ENCODE results near the gene ARPC4.

Gene ARPC4

DNA sequence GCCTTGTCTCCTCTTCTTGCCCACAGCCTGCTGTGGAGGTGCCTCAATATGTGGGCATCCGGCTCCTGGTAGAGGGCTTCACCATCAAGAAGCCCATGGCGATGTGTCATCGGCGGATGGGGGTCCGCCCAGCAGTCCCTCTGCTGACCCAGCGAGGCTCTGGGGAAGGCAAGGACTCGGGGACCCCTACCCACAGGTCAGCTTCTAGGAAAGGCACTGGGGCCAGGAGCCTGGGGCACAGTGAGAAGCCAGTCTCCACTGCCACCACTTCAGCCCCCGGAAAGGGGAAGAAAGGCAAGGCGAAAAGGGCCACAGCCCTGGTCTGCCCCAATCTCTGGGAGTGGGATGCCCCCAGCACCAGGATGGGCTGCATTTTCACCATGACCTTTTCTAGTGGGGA lies 40.2 kb downstream of the ARPC4 start:
- ChIA-PET POLR2A (no interaction called here), CTCF (interaction anchor here (2.0 kb wide), 1 partner anchor 8 kb away, joined by 6 read pairs; no protein-coding TSS in a partner anchor)
- TF ChIP-seq, protein P1, sequence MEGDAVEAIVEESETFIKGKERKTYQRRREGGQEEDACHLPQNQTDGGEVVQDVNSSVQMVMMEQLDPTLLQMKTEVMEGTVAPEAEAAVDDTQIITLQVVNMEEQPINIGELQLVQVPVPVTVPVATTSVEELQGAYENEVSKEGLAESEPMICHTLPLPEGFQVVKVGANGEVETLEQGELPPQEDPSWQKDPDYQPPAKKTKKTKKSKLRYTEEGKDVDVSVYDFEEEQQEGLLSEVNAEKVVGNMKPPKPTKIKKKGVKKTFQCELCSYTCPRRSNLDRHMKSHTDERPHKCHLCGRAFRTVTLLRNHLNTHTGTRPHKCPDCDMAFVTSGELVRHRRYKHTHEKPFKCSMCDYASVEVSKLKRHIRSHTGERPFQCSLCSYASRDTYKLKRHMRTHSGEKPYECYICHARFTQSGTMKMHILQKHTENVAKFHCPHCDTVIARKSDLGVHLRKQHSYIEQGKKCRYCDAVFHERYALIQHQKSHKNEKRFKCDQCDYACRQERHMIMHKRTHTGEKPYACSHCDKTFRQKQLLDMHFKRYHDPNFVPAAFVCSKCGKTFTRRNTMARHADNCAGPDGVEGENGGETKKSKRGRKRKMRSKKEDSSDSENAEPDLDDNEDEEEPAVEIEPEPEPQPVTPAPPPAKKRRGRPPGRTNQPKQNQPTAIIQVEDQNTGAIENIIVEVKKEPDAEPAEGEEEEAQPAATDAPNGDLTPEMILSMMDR (IDR thresholded peaks at IDR 0.05; ENCODE audit: control extremely low read depth, extremely low read depth, low read depth, missing control alignments): no peak
- DNase-seq (ENCODE audit: extremely low spot score): no peak

DNA sequence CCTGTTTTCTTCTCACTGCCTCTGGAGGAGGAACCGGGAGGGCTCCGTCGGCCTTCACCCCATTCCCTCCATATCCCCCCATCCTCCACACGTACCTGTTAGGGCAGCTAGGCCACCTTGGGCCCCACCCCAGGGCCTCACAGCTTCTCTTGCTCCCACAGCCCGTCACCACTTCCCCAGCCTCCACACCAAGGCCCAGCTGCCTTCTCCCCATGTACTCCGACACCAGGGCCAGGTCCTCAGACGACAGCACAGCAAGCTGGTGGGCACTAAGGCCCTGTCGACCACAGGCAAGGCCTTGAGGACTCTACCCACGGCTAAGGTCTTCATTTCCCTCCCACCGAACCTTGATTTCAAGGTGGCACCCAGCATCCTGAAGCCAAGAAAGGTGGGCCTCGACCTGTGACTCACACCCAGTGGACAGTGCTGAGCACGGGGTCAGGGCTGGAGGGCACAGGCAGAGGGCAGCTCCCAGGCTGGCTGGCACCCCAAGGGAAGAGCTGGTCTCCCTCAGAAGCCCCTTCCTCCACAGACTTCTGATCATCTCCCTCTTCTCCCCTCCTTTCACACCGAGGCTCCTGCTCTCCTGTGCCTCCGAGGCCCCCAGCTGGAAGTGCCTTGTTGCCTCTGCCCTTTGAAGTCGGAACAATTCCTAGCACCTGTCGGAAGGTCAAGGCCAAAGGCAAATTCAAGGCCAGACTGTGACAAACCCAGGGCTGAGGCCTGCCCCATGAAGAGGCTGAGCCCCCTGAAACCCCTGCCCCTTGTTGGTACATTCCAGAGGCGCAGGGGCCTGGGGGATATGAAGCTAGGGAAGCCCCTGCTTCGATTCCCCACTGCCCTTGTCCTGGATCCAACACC lies 41.9 kb downstream of the ARPC4 start:
- ChIA-PET POLR2A (interaction anchor here (0.6 kb wide), 1 partner anchor 141 kb away, joined by 10 read pairs; no protein-coding TSS in a partner anchor), CTCF (interaction anchor here (1.5 kb wide), 1 partner anchor 8 kb away, joined by 3 read pairs; no protein-coding TSS in a partner anchor)
- TF ChIP-seq, protein P1 (IDR thresholded peaks at IDR 0.05; ENCODE audit: control extremely low read depth, extremely low read depth, low read depth, missing control alignments): no peak
- no peak for DNase-seq (ENCODE audit: extremely low spot score)

DNA sequence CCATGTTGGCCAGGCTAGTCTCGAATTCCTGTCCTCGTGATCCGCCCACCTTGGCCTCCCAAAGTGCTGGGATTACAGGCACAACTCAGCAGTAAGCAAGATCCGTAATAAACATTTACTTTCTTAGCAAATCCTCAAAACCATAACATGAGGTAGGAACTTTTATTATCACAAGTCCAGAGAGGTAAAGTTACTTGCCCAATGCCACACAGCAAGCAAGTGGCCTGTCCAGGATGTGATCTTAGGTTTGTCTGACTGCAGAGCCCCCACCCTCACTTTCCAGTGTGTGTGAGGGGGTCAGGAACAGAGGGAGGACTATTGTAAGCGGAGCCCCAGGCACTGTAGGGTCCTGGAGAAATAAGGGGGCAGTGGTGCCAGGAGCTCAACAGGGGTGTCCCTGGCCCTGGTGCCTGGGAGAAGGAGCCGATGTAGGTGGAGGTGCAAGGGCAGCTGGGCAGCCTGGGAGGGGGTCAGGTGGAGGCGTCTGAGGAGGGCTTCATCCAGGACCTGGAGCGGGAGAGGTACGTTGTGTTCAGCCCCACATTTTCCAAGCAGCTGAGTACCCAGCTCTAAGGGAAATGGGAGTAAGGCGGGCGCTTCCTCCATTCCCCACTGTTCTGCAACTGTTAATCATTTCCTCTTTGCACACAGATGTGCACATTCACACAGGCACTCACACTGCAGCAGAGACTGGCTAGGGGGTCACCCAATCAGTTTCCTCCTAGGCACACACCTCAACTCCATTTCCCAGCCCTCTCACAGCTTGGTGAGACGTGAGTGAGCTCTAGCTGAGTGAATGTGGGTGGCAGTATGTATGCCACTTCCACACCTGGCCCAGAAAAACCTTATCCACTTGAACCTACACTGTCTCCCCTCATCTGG lies 45.1 kb downstream of the ARPC4 start:
- TF ChIP-seq, protein P1 (IDR thresholded peaks at IDR 0.05; ENCODE audit: control extremely low read depth, extremely low read depth, low read depth, missing control alignments): no peak
- no peak for DNase-seq (ENCODE audit: extremely low spot score)
- POLR2A ChIA-PET: interaction anchor here (1.2 kb wide), 1 partner anchor 95 kb away, joined by 3 read pairs; the partner anchor contains the start of gene CRELD1
- CTCF ChIA-PET: interaction anchor here (1.1 kb wide), 1 partner anchor 42 kb away, joined by 3 read pairs; the partner anchor contains the start of gene CIDEC

DNA sequence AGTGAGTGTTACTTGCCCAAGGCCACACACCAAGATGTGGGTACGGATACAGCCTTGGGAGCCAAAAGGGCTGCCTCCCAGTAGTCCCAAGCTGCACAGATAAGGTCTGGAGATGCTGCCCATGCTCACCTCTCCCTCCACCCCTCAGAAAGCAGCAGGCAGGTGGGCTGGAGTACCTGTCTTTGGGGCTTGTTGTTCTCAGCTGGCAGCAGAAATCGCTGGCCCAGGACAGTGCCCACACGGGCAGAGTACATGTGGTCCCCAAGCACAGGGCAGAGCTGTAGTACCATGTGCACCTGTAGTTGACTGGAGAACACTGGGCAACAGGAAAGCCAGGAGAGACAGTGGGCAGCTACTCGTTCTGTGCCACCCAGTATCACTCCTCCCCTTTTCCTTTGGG lies 46.0 kb downstream of the ARPC4 start:
- POLR2A ChIA-PET: interaction anchor here (1.2 kb wide), 1 partner anchor 94 kb away, joined by 3 read pairs; the partner anchor contains the start of gene CRELD1
- TF ChIP-seq, protein P1 (IDR thresholded peaks at IDR 0.05; ENCODE audit: control extremely low read depth, extremely low read depth, low read depth, missing control alignments): no peak
- DNase-seq (ENCODE audit: extremely low spot score): no peak
- CTCF ChIA-PET: interaction anchor here (1.1 to 1.3 kb wide), 2 partner anchors 31 to 41 kb away, joined by 3 read pairs; partner anchors contain the start of gene CIDEC

DNA sequence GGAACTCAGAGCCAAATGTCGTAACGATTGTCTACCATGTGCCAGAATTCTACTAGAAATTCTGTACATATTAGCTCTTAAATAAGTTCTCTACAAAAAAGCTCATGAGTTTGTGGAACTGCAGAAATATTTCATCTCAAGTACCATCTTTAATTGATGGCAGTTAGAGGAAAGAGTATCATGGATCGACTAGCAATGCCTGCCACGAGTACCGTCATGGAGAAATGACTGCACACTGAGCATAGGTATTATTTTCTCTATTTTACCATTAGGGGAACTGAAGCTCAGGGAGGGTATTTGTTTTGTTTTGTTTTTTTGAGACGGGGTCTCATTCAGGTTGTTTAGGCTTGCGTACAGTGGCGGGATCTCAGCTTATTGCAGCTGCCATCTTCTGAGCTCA lies 48.1 kb downstream of the ARPC4 start:
- CTCF ChIA-PET: interaction anchor here (1.0 to 1.9 kb wide), 7 partner anchors 8 to 353 kb away, joined by 3 to 7 read pairs (median 4); partner anchors contain the start of gene CRELD1
- TF ChIP-seq, protein P1 (IDR thresholded peaks at IDR 0.05; ENCODE audit: control extremely low read depth, extremely low read depth, low read depth, missing control alignments): no peak
- no peak for DNase-seq (ENCODE audit: extremely low spot score)
- POLR2A ChIA-PET: no interaction called here

All from GM10248 (cell line).